Subcutaneous abdominal adipose tissue (tissue), 5 donors: ENCODE results near the gene NCKAP5.

Experiments
- H3K27ac ChIP-seq: one replicate; pipeline ENCODE4 v1.7.0; 2013; ENCODE audit warnings: low read depth, mild to moderate bottlenecking, inconsistent platforms, low read length, moderate library complexity
- H3K27me3 ChIP-seq, 5 donors: one replicate each; pipeline ENCODE4 v1.7.0; 2013; ENCODE audit warnings: low read length in 5 of 5, inconsistent platforms in 1 of 5; ENCODE audit not compliant: control insufficient read depth in 5 of 5, insufficient read depth in 4 of 5
- H3K36me3 ChIP-seq, 5 donors: one replicate each; pipeline ENCODE4 v1.7.0; 2013; ENCODE audit warnings: low read length in 5 of 5; ENCODE audit not compliant: control insufficient read depth in 5 of 5, insufficient read depth in 5 of 5
- H3K4me1 ChIP-seq, 5 donors: one replicate each; pipeline ENCODE4 v1.7.0; 2013; ENCODE audit warnings: low read length in 5 of 5, mild to moderate bottlenecking in 3 of 5, moderate library complexity in 1 of 5; ENCODE audit not compliant: control insufficient read depth in 5 of 5, insufficient read depth in 5 of 5
- H3K4me3 ChIP-seq, 5 donors: one replicate each; pipeline ENCODE4 v1.7.0; 2013; ENCODE audit warnings: low read length in 5 of 5, low read depth in 1 of 5
- H3K9ac ChIP-seq, 5 donors: one replicate each; pipeline ENCODE4 v1.7.0; 2013; ENCODE audit warnings: low read length in 5 of 5, mild to moderate bottlenecking in 4 of 5, moderate library complexity in 3 of 5
- H3K9me3 ChIP-seq, 5 donors: one replicate each; pipeline ENCODE4 v1.7.0; 2013; ENCODE audit warnings: low read length in 5 of 5; ENCODE audit not compliant: control insufficient read depth in 5 of 5
- donor health status: healthy.
- donor health status: healthy.
- donor health status: healthy.
- donor health status: healthy.
- donor health status: healthy.

The NCKAP5 gene

DNA sequence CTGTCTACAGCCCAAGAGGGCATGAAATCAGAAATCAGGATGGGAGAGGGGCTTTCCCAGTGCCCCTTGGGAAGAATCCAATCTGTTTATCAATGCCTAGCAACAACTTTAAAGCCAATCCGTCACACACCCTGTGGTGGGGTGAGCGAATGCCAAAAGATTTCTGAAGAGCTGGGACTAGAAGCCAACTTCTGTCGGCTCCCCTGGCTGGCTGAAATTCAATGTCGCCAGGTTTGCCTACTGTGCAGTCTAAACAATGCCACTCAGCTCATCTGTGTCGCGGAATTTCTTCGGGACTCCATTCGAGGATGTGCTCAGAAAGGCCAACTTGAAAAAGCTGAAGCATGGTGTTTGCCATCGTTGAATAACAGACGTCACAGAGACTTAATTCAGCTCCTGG lies 31.5 kb upstream of the NCKAP5 start:
- H3K27me3 ChIP-seq = no peaks in the 10 kb centered on the region
- no peak overlapping the region for H3K4me3 ChIP-seq
- H3K9ac ChIP-seq = no peak overlapping the region
- peaks cover 0 to 4% (median 0%) of the 10 kb centered on the region in 5 donors for H3K4me1 ChIP-seq
- H3K27ac ChIP-seq = no peak overlapping the region
- no peaks in the 10 kb centered on the region for H3K9me3 ChIP-seq
- no peaks in the 10 kb centered on the region for H3K36me3 ChIP-seq

GRCh38 chr2:133599211-133599803 lies 31.0 kb upstream of the NCKAP5 start:
- H3K4me1 ChIP-seq = peaks cover 0 to 4% (median 0%) of the 10 kb centered on the region in 5 donors
- no peaks in the 10 kb centered on the region for H3K27me3 ChIP-seq
- no peaks in the 10 kb centered on the region for H3K9me3 ChIP-seq
- no peak overlapping the region for H3K9ac ChIP-seq
- no peaks in the 10 kb centered on the region for H3K36me3 ChIP-seq
- H3K4me3 ChIP-seq = no peak overlapping the region
- no peak overlapping the region for H3K27ac ChIP-seq

DNA sequence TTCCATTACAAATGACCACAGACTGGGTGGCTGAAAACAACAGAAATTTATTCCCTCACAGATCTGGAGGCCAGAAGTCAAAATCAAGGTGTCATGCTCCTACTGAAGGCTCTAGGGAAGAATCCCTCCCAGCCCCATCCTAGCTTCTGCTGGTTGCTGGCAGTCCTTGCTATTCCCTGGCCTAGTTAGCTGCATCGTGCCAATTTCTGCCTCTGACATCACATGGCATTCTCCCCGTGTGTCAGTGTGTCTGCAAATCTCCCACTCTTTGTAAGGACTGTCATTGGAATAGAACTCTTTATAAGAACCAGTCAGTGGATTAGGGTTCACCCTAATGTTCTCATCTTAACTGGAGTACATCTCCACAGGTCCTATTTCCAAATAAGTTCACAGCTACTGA lies 30.5 kb upstream of the NCKAP5 start:
- Histone ChIP-seq H3K9ac (no peak overlapping the region), H3K36me3 (no peaks in the 10 kb centered on the region), H3K9me3 (no peaks in the 10 kb centered on the region), H3K27ac (no peak overlapping the region), H3K4me1 (peaks cover 0 to 4% (median 0%) of the 10 kb centered on the region in 5 donors), H3K4me3 (no peak overlapping the region), H3K27me3 (no peaks in the 10 kb centered on the region)

DNA sequence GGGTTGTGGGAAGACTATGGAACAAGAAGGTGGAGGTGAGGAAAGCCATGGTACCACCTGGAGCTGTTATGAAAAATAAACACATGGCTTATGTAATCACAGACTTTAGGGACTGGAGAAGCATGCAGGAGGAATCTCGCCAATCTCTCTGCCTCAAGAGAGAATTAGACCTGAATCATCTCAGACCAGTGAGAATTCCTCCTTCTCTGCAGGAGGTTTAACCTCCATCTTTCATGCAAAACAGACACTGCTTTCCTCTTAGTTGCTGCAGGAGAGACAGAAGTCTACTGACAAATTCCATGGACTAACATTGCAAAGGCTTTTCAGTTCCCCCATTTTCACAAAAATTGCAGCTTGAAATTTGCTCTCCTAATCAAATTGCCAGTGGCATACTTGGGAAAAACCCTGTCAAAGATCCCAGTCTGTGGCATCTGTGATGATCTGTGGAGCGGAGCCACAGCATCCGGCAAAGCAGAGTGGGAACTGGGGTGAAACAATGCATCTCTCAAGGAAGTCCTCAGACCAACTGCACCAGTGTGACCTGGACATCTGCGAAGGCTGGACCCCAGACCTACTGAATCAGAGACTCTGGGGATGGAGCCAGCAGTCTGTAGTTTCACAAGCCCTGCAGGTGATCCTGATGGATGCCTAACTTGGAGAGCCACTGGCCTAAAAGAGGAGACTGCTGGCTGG lies 28.6 kb upstream of the NCKAP5 start:
- H3K4me3 ChIP-seq = no peak overlapping the region
- no peak overlapping the region for H3K9ac ChIP-seq
- no peaks in the 10 kb centered on the region for H3K27me3 ChIP-seq
- H3K36me3 ChIP-seq = no peaks in the 10 kb centered on the region
- H3K27ac ChIP-seq = no peak overlapping the region
- no peaks in the 10 kb centered on the region for H3K4me1 ChIP-seq
- H3K9me3 ChIP-seq = no peaks in the 10 kb centered on the region

- Histone ChIP-seq H3K9me3 (no peaks in the 10 kb centered on the region), H3K27ac (no peak overlapping the region), H3K27me3 (no peaks in the 10 kb centered on the region), H3K9ac (no peak overlapping the region), H3K36me3 (no peaks in the 10 kb centered on the region), H3K4me1 (no peaks in the 10 kb centered on the region), H3K4me3 (no peak overlapping the region)
Measured at GRCh38 chr2:133591164-133591563, 22.9 kb upstream of the NCKAP5 start.

DNA sequence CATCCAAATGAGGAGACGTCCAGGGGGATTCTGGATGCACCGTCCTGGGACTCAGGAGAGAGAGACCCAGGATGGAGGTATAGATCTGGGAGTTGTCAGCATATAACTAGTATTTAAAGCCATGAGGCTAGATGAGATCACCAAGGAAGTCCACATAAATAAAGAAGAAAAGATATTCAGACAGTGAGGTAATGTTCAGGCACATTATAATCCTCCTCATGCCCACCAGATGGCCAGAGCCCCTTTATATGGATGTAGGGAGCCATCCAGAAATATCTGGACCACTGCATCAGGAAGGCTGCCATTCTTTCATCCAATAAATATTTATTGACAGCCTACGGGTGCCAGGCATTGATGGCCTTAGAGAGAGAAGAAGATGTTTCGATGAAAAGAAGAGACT lies 21.2 kb upstream of the NCKAP5 start:
- Histone ChIP-seq H3K27ac (no peak overlapping the region), H3K36me3 (no peaks in the 10 kb centered on the region), H3K9ac (no peak overlapping the region), H3K9me3 (no peaks in the 10 kb centered on the region), H3K4me1 (no peaks in the 10 kb centered on the region), H3K4me3 (no peak overlapping the region), H3K27me3 (no peaks in the 10 kb centered on the region)

DNA sequence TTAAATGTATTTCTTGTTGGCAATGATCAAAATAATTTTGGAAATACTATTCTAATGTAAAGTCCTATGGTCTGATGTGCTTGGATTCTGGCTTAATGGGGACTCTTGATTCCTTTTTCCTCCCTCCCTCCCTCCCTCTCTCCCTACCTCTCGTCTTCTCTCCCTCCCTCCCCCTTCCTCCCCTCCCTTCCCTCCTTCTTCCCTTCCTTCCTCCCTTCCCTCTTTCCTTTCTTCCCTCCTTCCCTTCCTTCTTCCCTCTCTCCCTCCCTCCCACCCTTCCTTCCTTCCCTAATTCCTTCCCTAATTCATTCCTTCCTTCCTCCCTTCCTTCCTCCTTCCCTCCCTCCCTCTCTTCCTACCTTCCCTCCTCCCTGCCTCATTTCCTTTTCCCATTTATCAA lies 19.9 kb upstream of the NCKAP5 start:
- H3K4me1 ChIP-seq = no peaks in the 10 kb centered on the region

GRCh38 chr2:133586978-133587377 lies 18.7 kb upstream of the NCKAP5 start:
- H3K27ac ChIP-seq = no peak overlapping the region
- H3K9me3 ChIP-seq = no peaks in the 10 kb centered on the region
- H3K36me3 ChIP-seq = no peaks in the 10 kb centered on the region
- H3K4me3 ChIP-seq = no peak overlapping the region
- H3K9ac ChIP-seq = no peak overlapping the region
- no peaks in the 10 kb centered on the region for H3K27me3 ChIP-seq
- no peaks in the 10 kb centered on the region for H3K4me1 ChIP-seq

More for the DNA sequence above, 19.9 kb upstream of the NCKAP5 start:
- H3K36me3 ChIP-seq = no peaks in the 10 kb centered on the region
- no peaks in the 10 kb centered on the region for H3K27me3 ChIP-seq
- no peaks in the 10 kb centered on the region for H3K9me3 ChIP-seq
- no peak overlapping the region for H3K4me3 ChIP-seq
- H3K27ac ChIP-seq = no peak overlapping the region
- H3K9ac ChIP-seq = no peak overlapping the region

DNA sequence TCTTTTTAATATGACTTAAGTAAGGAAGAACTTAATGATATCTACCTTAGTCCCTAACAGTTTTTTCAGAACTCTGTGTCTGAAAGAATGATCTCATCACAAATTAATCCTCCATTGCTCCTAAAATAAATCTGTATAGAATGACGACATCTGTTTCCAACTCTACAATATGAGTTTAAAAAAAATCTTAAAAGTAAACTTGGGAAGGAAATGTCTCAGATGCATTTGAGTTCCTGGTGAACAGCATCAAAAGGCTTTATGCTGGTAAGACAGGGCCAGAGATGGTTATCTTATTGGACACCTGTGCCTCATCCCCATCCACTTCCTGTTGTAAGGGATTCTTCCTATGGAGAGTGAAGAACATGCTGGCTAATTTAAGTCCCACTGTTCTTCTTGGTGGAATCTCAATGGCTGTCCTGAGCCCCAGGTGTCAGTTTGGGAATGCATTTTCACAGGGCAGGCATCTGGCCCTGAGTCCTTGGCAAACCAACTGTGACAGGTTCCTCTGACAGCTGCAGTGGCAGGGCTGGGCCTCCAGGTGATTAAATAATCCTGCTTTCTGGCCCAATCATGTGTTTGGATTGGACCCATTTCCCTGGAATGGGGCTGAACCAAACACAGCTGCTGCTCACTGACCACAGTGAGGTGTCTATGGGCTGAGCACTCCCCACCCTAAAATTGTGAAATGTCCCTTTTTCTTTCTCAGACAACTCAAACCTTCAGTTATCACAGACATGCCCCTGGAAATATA lies 12.9 kb upstream of the NCKAP5 start:
- Histone ChIP-seq H3K4me1 (no peaks in the 10 kb centered on the region), H3K36me3 (no peaks in the 10 kb centered on the region), H3K27me3 (no peaks in the 10 kb centered on the region), H3K4me3 (no peak overlapping the region), H3K9ac (no peak overlapping the region), H3K27ac (no peak overlapping the region), H3K9me3 (no peaks in the 10 kb centered on the region)

DNA sequence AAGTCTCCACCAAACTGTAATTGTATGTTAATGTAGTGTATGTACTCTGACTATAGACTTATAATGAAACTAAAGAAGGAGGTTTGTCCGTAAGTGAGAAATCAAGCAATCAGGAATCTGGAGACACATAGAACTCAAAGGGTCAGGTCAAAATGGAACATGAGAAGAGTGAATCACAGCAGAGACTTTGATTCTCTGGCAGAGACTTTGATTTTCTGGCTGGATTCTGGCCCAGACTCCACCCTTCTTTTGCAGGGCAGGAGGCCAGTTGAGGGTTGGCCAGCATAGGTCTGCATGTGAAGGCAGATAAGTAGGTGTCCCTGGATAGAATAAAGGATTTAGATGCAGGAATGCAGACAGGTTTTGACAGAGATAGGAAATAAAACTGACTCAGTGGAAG lies 11.0 kb upstream of the NCKAP5 start:
- Histone ChIP-seq H3K27ac (no peak overlapping the region), H3K4me3 (no peak overlapping the region), H3K9me3 (no peaks in the 10 kb centered on the region), H3K9ac (no peak overlapping the region), H3K27me3 (no peaks in the 10 kb centered on the region), H3K36me3 (no peaks in the 10 kb centered on the region), H3K4me1 (no peaks in the 10 kb centered on the region)
